ENCODE measurements around the gene PRMT9. TPM values are rescaled to one million over a fixed set of nuclear protein-coding genes. Genes with fewer than 3 reads are reported as not detected.

PRMT9 gene
- total RNA-seq, 3 donors from 2014 or later (not counting 1 experiment from before 2014, with no cell fraction given) = 13.4 to 16.6 (median 13.7) TPM

DNA sequence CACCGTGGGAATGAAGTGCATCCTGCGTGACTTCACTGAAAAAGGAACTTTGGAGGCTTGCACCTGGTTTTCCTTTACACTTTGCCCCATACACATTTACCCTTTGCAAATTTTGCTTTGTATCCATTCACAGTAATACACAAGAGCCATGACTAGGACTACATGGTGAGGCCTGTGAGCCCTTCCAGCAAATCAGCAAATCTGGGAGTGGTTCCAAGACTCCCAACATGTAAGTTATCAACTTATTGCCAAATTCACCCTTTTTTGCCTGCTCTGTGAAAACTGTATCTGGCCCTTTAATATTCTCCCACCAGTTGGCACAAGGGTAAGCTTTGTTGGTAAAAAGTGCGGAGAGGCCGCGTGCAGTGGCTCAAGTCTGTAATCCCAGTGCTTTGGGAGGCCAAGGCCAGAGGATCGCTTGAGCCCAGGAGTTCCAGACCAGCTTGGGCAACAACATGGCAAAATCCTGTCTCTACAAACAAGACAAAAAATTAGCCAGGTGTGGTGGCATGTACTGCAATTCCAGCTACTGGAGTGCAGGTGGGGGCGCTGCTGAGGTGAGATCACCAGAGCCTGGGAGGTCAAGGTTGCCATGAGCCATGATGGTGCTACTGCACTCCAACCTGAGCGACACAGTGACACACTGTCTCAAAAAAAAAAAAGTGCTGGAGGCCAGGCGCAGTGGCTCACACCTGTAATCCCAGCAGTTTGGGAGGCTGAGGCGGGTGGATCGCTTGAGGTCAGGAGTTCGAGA is 5.0 kb downstream of the PRMT9 start:
- WGBS (ENCODE audit: insufficient coverage) = 97% methylated on average over 12 of the region's 12 CpGs

DNA sequence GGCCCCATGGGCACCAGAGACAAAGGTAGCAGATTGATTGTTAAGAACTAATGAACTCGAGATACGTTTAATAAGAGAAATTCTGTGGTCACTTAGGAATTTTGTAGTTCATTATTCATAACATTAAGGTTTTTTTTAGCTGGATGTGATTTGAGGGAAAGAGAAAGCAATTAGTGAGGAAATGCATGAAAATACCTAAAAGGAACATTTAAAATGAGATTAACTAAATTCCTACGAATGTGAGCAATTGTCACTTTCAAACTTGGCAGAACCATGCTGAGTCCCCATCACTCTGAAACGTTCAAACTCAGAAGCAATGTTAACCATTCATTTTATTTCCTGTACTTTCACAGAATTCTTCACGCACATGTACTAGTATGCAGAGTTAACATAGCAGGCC is 5.9 kb downstream of the PRMT9 start:
- peaks cover under 1% of the 10 kb centered on the region for H3K4me1 ChIP-seq (ENCODE audit: control insufficient read depth, insufficient read depth, low read length)
- ATAC-seq = no peak
- H3K27me3 ChIP-seq (ENCODE audit: control insufficient read depth, insufficient read depth, low read length) = no peaks in the 10 kb centered on the region
- H3K4me3 ChIP-seq (ENCODE audit: low read length) = no peak overlapping the region
- 88% methylated on average over 5 of the region's 5 CpGs for WGBS (ENCODE audit: insufficient coverage)
- no peak overlapping the region for H3K27ac ChIP-seq (ENCODE audit: low read length)
- Mint-ChIP-seq H3K4me1 (peaks cover 23 to 25% of the 10 kb centered on the region in 2 donors), H3K27ac (peak overlapping the region in 1 of 2 donors; percentile 28), H3K4me3 (no peak overlapping the region), H3K27me3 (ENCODE audit: low read depth in 2 of 2) (no peaks in the 10 kb centered on the region), H3K9me3 (no peaks in the 10 kb centered on the region), H3K36me3 (no peaks in the 10 kb centered on the region)
- intact Hi-C loops (cut with micrococcal nuclease) = no loop called here
- DNase-seq = no peak
- no peak for TF ChIP-seq CTCF (IDR thresholded peaks at IDR 0.05)
- H3K36me3 ChIP-seq (ENCODE audit: control insufficient read depth, insufficient read depth, low read length) = peaks cover 11% of the 10 kb centered on the region
- no peaks in the 10 kb centered on the region for H3K9me3 ChIP-seq (ENCODE audit: control insufficient read depth, insufficient read depth, low read length)

More for the DNA sequence above, 5.0 kb downstream of the PRMT9 start:
- no peak overlapping the region for H3K4me3 ChIP-seq (ENCODE audit: low read length)
- Mint-ChIP-seq H3K27me3 (ENCODE audit: low read depth in 2 of 2) (no peaks in the 10 kb centered on the region), H3K4me1 (peaks cover 30 to 33% of the 10 kb centered on the region in 2 donors), H3K9me3 (no peaks in the 10 kb centered on the region), H3K4me3 (no peak overlapping the region), H3K36me3 (no peaks in the 10 kb centered on the region), H3K27ac (no peak overlapping the region)
- ATAC-seq = no peak
- peaks cover 4% of the 10 kb centered on the region for H3K4me1 ChIP-seq (ENCODE audit: control insufficient read depth, insufficient read depth, low read length)
- no peaks in the 10 kb centered on the region for H3K9me3 ChIP-seq (ENCODE audit: control insufficient read depth, insufficient read depth, low read length)
- TF ChIP-seq CTCF (IDR thresholded peaks at IDR 0.05) = no peak
- intact Hi-C loops (cut with micrococcal nuclease) = no loop called here
- peak in 1 of 2 donors; percentile 15 for DNase-seq
- H3K27ac ChIP-seq (ENCODE audit: low read length) = no peak overlapping the region
- H3K27me3 ChIP-seq (ENCODE audit: control insufficient read depth, insufficient read depth, low read length) = no peaks in the 10 kb centered on the region
- peaks cover 11% of the 10 kb centered on the region for H3K36me3 ChIP-seq (ENCODE audit: control insufficient read depth, insufficient read depth, low read length)

GRCh38 chr4:147674496-147674895 is 9.5 kb downstream of the PRMT9 start:
- no peak overlapping the region for H3K27ac ChIP-seq (ENCODE audit: low read length)
- H3K9me3 Mint-ChIP-seq = no peaks in the 10 kb centered on the region
- H3K4me1 Mint-ChIP-seq = peaks cover 0 to 8% of the 10 kb centered on the region in 2 donors
- no peaks in the 10 kb centered on the region for H3K4me1 ChIP-seq (ENCODE audit: control insufficient read depth, insufficient read depth, low read length)
- WGBS (ENCODE audit: insufficient coverage) = 95% methylated on average over 1 of the region's 1 CpG
- intact Hi-C loops (cut with micrococcal nuclease) = no loop called here
- no peak overlapping the region for H3K4me3 Mint-ChIP-seq
- no peak overlapping the region for H3K27ac Mint-ChIP-seq
- no peaks in the 10 kb centered on the region for H3K27me3 Mint-ChIP-seq (ENCODE audit: low read depth in 2 of 2)
- H3K4me3 ChIP-seq (ENCODE audit: low read length) = no peak overlapping the region
- no peaks in the 10 kb centered on the region for H3K9me3 ChIP-seq (ENCODE audit: control insufficient read depth, insufficient read depth, low read length)
- H3K36me3 Mint-ChIP-seq = peaks cover 12% of the 10 kb centered on the region
- no peak for TF ChIP-seq CTCF (IDR thresholded peaks at IDR 0.05)
- no peak for DNase-seq
- ATAC-seq = no peak
- no peaks in the 10 kb centered on the region for H3K27me3 ChIP-seq (ENCODE audit: control insufficient read depth, insufficient read depth, low read length)
- peaks cover 19% of the 10 kb centered on the region for H3K36me3 ChIP-seq (ENCODE audit: control insufficient read depth, insufficient read depth, low read length)

- ATAC-seq (no peak), DNase-seq (no peak)
- H3K4me3 Mint-ChIP-seq = no peak overlapping the region
- intact Hi-C loops (cut with micrococcal nuclease) = no loop called here
- Histone ChIP-seq H3K4me1 (ENCODE audit: control insufficient read depth, insufficient read depth, low read length) (no peaks in the 10 kb centered on the region), H3K27me3 (ENCODE audit: control insufficient read depth, insufficient read depth, low read length) (no peaks in the 10 kb centered on the region), H3K27ac (ENCODE audit: low read length) (no peak overlapping the region), H3K36me3 (ENCODE audit: control insufficient read depth, insufficient read depth, low read length) (peaks cover 19% of the 10 kb centered on the region), H3K4me3 (ENCODE audit: low read length) (no peak overlapping the region), H3K9me3 (ENCODE audit: control insufficient read depth, insufficient read depth, low read length) (no peaks in the 10 kb centered on the region)
- H3K27me3 Mint-ChIP-seq (ENCODE audit: low read depth in 2 of 2) = no peaks in the 10 kb centered on the region
- H3K4me1 Mint-ChIP-seq = peaks cover 0 to 8% of the 10 kb centered on the region in 2 donors
- 100% methylated on average over 2 of the region's 4 CpGs for WGBS (ENCODE audit: insufficient coverage)
- H3K27ac Mint-ChIP-seq = no peak overlapping the region
- peaks cover 12% of the 10 kb centered on the region for H3K36me3 Mint-ChIP-seq
- no peaks in the 10 kb centered on the region for H3K9me3 Mint-ChIP-seq
- TF ChIP-seq CTCF (IDR thresholded peaks at IDR 0.05) = no peak
These were observed 9.9 kb downstream of the PRMT9 start for GRCh38 chr4:147674073-147674472.

All from natural killer cell (primary cell).